H9 (cell line): Measurements from ENCODE around the gene CFAP410. TPM values are rescaled to one million over a fixed set of nuclear protein-coding genes. Genes with fewer than 3 reads are reported as not detected.

Experiments
- DNase-seq: peaks from one replicate; pipeline ENCODE4 v3.0.0-alpha.2; 2017
- H2AFZ ChIP-seq: one replicate; pipeline ENCODE4 v1.6.1; 2013; ENCODE audit warnings: mild to moderate bottlenecking, low read length, control low read depth, moderate library complexity
- H2AK5ac ChIP-seq: 2 replicates; pipeline ENCODE4 v1.6.1; 2013; ENCODE audit warnings: low read length, control low read depth, mixed read lengths; ENCODE audit not compliant: insufficient read length
- H2BK120ac ChIP-seq: one replicate; pipeline ENCODE4 v1.6.1; 2013; ENCODE audit warnings: low read depth, mild to moderate bottlenecking, low read length, control low read depth, inconsistent platforms; ENCODE audit not compliant: poor library complexity, severe bottlenecking
- H2BK12ac ChIP-seq: 2 replicates; pipeline ENCODE4 v1.6.1; 2013; ENCODE audit warnings: low read length, control low read depth, mixed read lengths, low read depth; ENCODE audit not compliant: insufficient read length
- H2BK15ac ChIP-seq: 2 replicates; pipeline ENCODE4 v1.6.1; 2013; ENCODE audit warnings: low read depth, low read length, control low read depth
- H2BK20ac ChIP-seq: one replicate; pipeline ENCODE4 v1.6.1; 2013; ENCODE audit warnings: low read depth, mild to moderate bottlenecking, low read length, control low read depth, inconsistent platforms; ENCODE audit not compliant: poor library complexity, severe bottlenecking
- H2BK5ac ChIP-seq: 2 replicates; pipeline ENCODE4 v1.6.1; 2013; ENCODE audit warnings: low read length, control low read depth, mixed read lengths; ENCODE audit not compliant: insufficient read length
- H3K14ac ChIP-seq: 2 replicates; pipeline ENCODE4 v1.6.1; 2013; ENCODE audit warnings: low read length, control low read depth; ENCODE audit not compliant: insufficient read depth
- H3K18ac ChIP-seq: 2 replicates; pipeline ENCODE4 v1.6.1; 2013; ENCODE audit warnings: low read depth, mild to moderate bottlenecking, mixed read lengths, low read length, control low read depth; ENCODE audit not compliant: insufficient read length
- H3K23ac ChIP-seq: 2 replicates; pipeline ENCODE4 v1.6.1; 2013; ENCODE audit warnings: low read length, control low read depth, mixed read lengths, low read depth; ENCODE audit not compliant: insufficient read length
- H3K23me2 ChIP-seq: 2 replicates; pipeline ENCODE4 v1.6.1; 2013; ENCODE audit warnings: low read depth, mild to moderate bottlenecking, mixed read lengths, low read length, control low read depth; ENCODE audit not compliant: insufficient read length, poor library complexity, severe bottlenecking
- H3K27ac ChIP-seq: 2 replicates; pipeline ENCODE4 v1.5.1; 2013; ENCODE audit warnings: low read length, control low read depth, mixed read lengths, low read depth; ENCODE audit not compliant: insufficient read length
- H3K27me3 ChIP-seq: 2 replicates; pipeline ENCODE4 v1.6.1; 2013; ENCODE audit warnings: low read length, control low read depth, inconsistent platforms; ENCODE audit not compliant: insufficient read depth
- H3K4ac ChIP-seq: 2 replicates; pipeline ENCODE4 v1.6.1; 2013; ENCODE audit warnings: low read depth, mild to moderate bottlenecking, control low read depth, inconsistent platforms, low read length, moderate library complexity
- H3K4me1 ChIP-seq: 2 replicates; pipeline ENCODE4 v1.6.1; 2013; ENCODE audit warnings: low read length, control low read depth, inconsistent platforms; ENCODE audit not compliant: insufficient read depth
- H3K4me2 ChIP-seq: 2 replicates; pipeline ENCODE4 v1.6.1; 2013; ENCODE audit warnings: low read length, control low read depth, mixed read lengths; ENCODE audit not compliant: insufficient read length, insufficient read depth
- H3K56ac ChIP-seq: 2 replicates; pipeline ENCODE4 v1.6.1; 2013; ENCODE audit warnings: low read depth, mild to moderate bottlenecking, mixed read lengths, low read length, control low read depth; ENCODE audit not compliant: insufficient read length
- H3K79me1 ChIP-seq: 2 replicates; pipeline ENCODE4 v1.6.1; 2013; ENCODE audit warnings: low read depth, mild to moderate bottlenecking, moderate library complexity, low read length, control low read depth, inconsistent platforms; ENCODE audit not compliant: insufficient read depth, poor library complexity, severe bottlenecking
- H3K79me2 ChIP-seq: 2 replicates; pipeline ENCODE4 v1.6.1; 2013; ENCODE audit warnings: low read length, control low read depth, inconsistent platforms; ENCODE audit not compliant: insufficient read depth
- H3K9ac ChIP-seq: 2 replicates; pipeline ENCODE4 v1.6.1; 2013; ENCODE audit warnings: low read length, control low read depth, mixed read lengths; ENCODE audit not compliant: insufficient read length; ENCODE audit errors: extremely low read depth
- H3K9me3 ChIP-seq: one replicate; pipeline ENCODE4 v1.6.1; 2013; ENCODE audit warnings: low read depth, low read length, inconsistent platforms; ENCODE audit not compliant: control insufficient read depth
- H3T11ph ChIP-seq: one replicate; pipeline ENCODE4 v1.6.1; 2013; ENCODE audit warnings: mild to moderate bottlenecking, low read length, control low read depth, inconsistent platforms
- H4K20me1 ChIP-seq: one replicate; pipeline ENCODE4 v1.6.1; 2013; ENCODE audit not compliant: control insufficient read depth, insufficient read length, insufficient read depth
- H4K5ac ChIP-seq: 2 replicates; pipeline ENCODE4 v1.6.1; 2013; ENCODE audit warnings: low read depth, mild to moderate bottlenecking, mixed read lengths, low read length, control low read depth; ENCODE audit not compliant: insufficient read length
- H4K8ac ChIP-seq: replicated peaks from 2 replicates; pipeline ENCODE4 v1.6.1; 2013; ENCODE audit warnings: low read length, control low read depth, mixed read lengths, low read depth; ENCODE audit not compliant: insufficient read length
- H4K91ac ChIP-seq: 2 replicates; pipeline ENCODE4 v1.6.1; 2013; ENCODE audit warnings: low read depth, mild to moderate bottlenecking, moderate library complexity, mixed read lengths, low read length, control low read depth; ENCODE audit not compliant: insufficient read length
- H3K27ac Mint-ChIP-seq, 3 experiments: 2 replicates in 2 of 3; 3 replicates in 1 of 3; pipeline ENCODE4 v1.8.0; 2020 to 2021; ENCODE audit warnings: mixed read lengths in 3 of 3, mild to moderate bottlenecking in 1 of 3, moderate library complexity in 1 of 3
- H3K27me3 Mint-ChIP-seq: 2 replicates; pipeline ENCODE4 v1.8.0; 2021; ENCODE audit warnings: low read depth, mild to moderate bottlenecking, moderate library complexity, mixed read lengths
- H3K36me3 Mint-ChIP-seq, 3 experiments: 2 replicates in 2 of 3; 3 replicates in 1 of 3; pipeline ENCODE4 v1.8.0; 2020 to 2021; ENCODE audit warnings: low read depth in 3 of 3, mixed read lengths in 3 of 3; ENCODE audit not compliant: insufficient read depth in 1 of 3
- H3K4me1 Mint-ChIP-seq, 2 experiments: 2 replicates each; pipeline ENCODE4 v1.8.0; 2020; ENCODE audit warnings: mixed read lengths in 2 of 2
- H3K4me3 Mint-ChIP-seq, 2 experiments: 2 replicates in 1 of 2; 3 replicates in 1 of 2; pipeline ENCODE4 v1.8.0; 2020 to 2021; ENCODE audit warnings: mild to moderate bottlenecking in 2 of 2, mixed read lengths in 2 of 2, moderate library complexity in 1 of 2
- H3K9me3 Mint-ChIP-seq, 2 experiments: 2 replicates in 1 of 2; 3 replicates in 1 of 2; pipeline ENCODE4 v1.8.0; 2020; ENCODE audit warnings: mild to moderate bottlenecking in 2 of 2, mixed read lengths in 2 of 2, moderate library complexity in 1 of 2
- CTCF ChIP-seq: fragments of 200-600 bp; sonication (generic); conservative IDR thresholded peaks from 3 replicates; pipeline ENCODE4 v1.8.0; 2021; ENCODE audit warnings: antibody characterized with exemption, mild to moderate bottlenecking
- WGBS: extraction: QIAGEN DNeasy Blood & Tissue Kit; methylation state at CpG from one replicate; pipeline ENCODE4 v1.1.7; 2013; ENCODE audit warnings: missing lambda C conversion rate, low lambda C conversion rate, mixed read lengths; ENCODE audit not compliant: insufficient read length; ENCODE audit errors: extremely low coverage; 5-methylcytosine and 5-hydroxymethylcytosine counted together
- total RNA-seq: library from RNA; stranded (reverse); gene quantifications from 2 replicates; pipeline ENCODE4 v1.2.1, GENCODE V29; 2021

The CFAP410 gene
- total RNA-seq, 1 experiment from 2014 or later = 17.0 TPM

GRCh38 chr21:44333509-44334328 lies 5.5 kb downstream of the CFAP410 start:
- TF ChIP-seq CTCF = no peak
- no peak overlapping the region for H2BK20ac ChIP-seq
- Mint-ChIP-seq H3K36me3 (peaks cover 0 to 8% (median 0%) of the 10 kb centered on the region in 3 experiments; a peak in 2 of 7 replicates), H3K9me3 (no peaks in the 10 kb centered on the region), H3K27me3 (no peaks in the 10 kb centered on the region), H3K27ac (no peak overlapping the region), H3K4me3 (no peak overlapping the region), H3K4me1 (peaks cover 7 to 12% of the 10 kb centered on the region in 2 experiments)
- no peaks in the 10 kb centered on the region for H3K9me3 ChIP-seq
- H4K8ac ChIP-seq = no peak overlapping the region
- WGBS = no CpG with 5 or more reads among the region's 45 CpGs
- H3K4ac ChIP-seq = no peak overlapping the region
- H3K23me2 ChIP-seq = no peaks in the 10 kb centered on the region
- H3K79me1 ChIP-seq = no peaks in the 10 kb centered on the region
- no peak overlapping the region for H2BK5ac ChIP-seq
- no peaks in the 10 kb centered on the region for H3K4me1 ChIP-seq
- H4K5ac ChIP-seq = no peak overlapping the region
- no peak for DNase-seq
- H4K20me1 ChIP-seq = no peaks in the 10 kb centered on the region
- H3T11ph ChIP-seq = no peak overlapping the region
- no peak overlapping the region for H3K23ac ChIP-seq
- H2AK5ac ChIP-seq = no peak overlapping the region
- H3K27me3 ChIP-seq = no peaks in the 10 kb centered on the region
- H4K91ac ChIP-seq = no peak overlapping the region
- no peak overlapping the region for H3K4me2 ChIP-seq
- H3K56ac ChIP-seq = no peak overlapping the region
- no peaks in the 10 kb centered on the region for H3K79me2 ChIP-seq
- no peak overlapping the region for H2AFZ ChIP-seq
- no peak overlapping the region for H3K9ac ChIP-seq
- H3K14ac ChIP-seq = no peak overlapping the region
- H2BK15ac ChIP-seq = no peak overlapping the region
- H3K18ac ChIP-seq = no peak overlapping the region
- no peak overlapping the region for H2BK120ac ChIP-seq
- no peak overlapping the region for H2BK12ac ChIP-seq
- H3K27ac ChIP-seq = no peak overlapping the region
